Neutrophil (primary cell): Measurements from ENCODE around the gene YWHAH.

Source experiments
- H3K27ac ChIP-seq: fragments of 200-600 bp; sonication (generic); 2 replicates; pipeline ENCODE4 v1.5.1; 2016; ENCODE audit warnings: mild to moderate bottlenecking, moderate library complexity
- H3K27me3 ChIP-seq: fragments of 200-600 bp; sonication (generic); 2 replicates; pipeline ENCODE4 v1.6.0; 2016; ENCODE audit warnings: mild to moderate bottlenecking
- H3K36me3 ChIP-seq: fragments of 200-600 bp; sonication (generic); 2 replicates; pipeline ENCODE4 v1.5.1; 2017
- H3K4me1 ChIP-seq, 2 experiments: fragments of 200-600 bp in 1 of 2; sonication (generic) in 1 of 2; 1 replicate in 1 of 2; 2 replicates in 1 of 2; pipeline versions ENCODE4 v1.5.1 to v1.6.1; 2013 to 2016; ENCODE audit warnings: low read depth in 1 of 2, low read length in 1 of 2, mild to moderate bottlenecking in 1 of 2, moderate library complexity in 1 of 2; ENCODE audit not compliant: control insufficient read depth in 1 of 2, insufficient read depth in 1 of 2
- H3K4me3 ChIP-seq, 2 experiments: fragments of 200-600 bp in 1 of 2; sonication (generic) in 1 of 2; 1 replicate in 1 of 2; 2 replicates in 1 of 2; pipeline ENCODE4 v1.5.1; 2013 to 2016; ENCODE audit warnings: low read depth in 1 of 2, low read length in 1 of 2, mild to moderate bottlenecking in 1 of 2, moderate library complexity in 1 of 2
- H3K9me3 ChIP-seq: fragments of 200-600 bp; sonication (generic); 2 replicates; pipeline ENCODE4 v1.5.1; 2016
- CTCF ChIP-seq: fragments of 200-600 bp; sonication (generic); IDR thresholded peaks from 2 replicates; pipeline ENCODE4 v1.5.1; 2016; ENCODE audit warnings: antibody characterized with exemption

YWHAH gene

DNA sequence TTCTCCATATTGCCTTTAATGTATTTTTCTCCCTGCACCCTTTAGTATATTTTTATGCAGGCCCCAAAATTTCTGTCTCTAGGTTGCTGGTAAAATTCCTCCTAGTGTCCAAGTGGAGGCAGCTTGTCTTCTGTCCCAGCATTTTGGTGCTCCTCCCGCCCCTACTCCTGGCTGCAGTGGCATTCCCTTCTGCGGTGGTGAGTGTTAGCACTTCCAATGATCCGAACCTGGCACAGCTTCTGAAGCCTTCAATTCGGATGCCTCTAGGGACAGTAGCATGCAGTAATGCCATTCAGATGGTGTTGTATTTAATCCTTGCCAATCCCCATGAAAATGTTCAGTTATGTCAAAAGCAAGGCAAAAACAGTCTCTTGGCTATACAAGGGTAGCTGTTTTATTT is 5.9 kb downstream of the YWHAH start:
- Histone ChIP-seq H3K36me3 (peaks cover 17% of the 10 kb centered on the region), H3K4me3 (no peak overlapping the region), H3K4me1 (peaks cover 73 to 81% of the 10 kb centered on the region in 2 experiments), H3K27ac (peak overlapping the region; percentile 68), H3K27me3 (no peaks in the 10 kb centered on the region), H3K9me3 (no peaks in the 10 kb centered on the region)
- no peak for TF ChIP-seq CTCF

GRCh38 chr22:31951194-31952093 is 7.1 kb downstream of the YWHAH start:
- H3K27me3 ChIP-seq: no peaks in the 10 kb centered on the region
- peaks cover 61 to 69% of the 10 kb centered on the region in 2 experiments for H3K4me1 ChIP-seq
- H3K9me3 ChIP-seq: no peaks in the 10 kb centered on the region
- peaks cover 24% of the 10 kb centered on the region for H3K36me3 ChIP-seq
- H3K4me3 ChIP-seq: no peak overlapping the region
- H3K27ac ChIP-seq: peak overlapping the region; percentile 68
- no peak for TF ChIP-seq CTCF

GRCh38 chr22:31952094-31952401 is 7.7 kb downstream of the YWHAH start:
- no peaks in the 10 kb centered on the region for H3K27me3 ChIP-seq
- H3K9me3 ChIP-seq: no peaks in the 10 kb centered on the region
- H3K4me1 ChIP-seq: peaks cover 55 to 63% of the 10 kb centered on the region in 2 experiments
- TF ChIP-seq CTCF: no peak
- no peak overlapping the region for H3K4me3 ChIP-seq
- peaks cover 30% of the 10 kb centered on the region for H3K36me3 ChIP-seq
- H3K27ac ChIP-seq: peak overlapping the region; percentile 68

- TF ChIP-seq CTCF: no peak
- H3K4me1 ChIP-seq: peaks cover 51 to 58% of the 10 kb centered on the region in 2 experiments
- H3K27ac ChIP-seq: peak overlapping the region; percentile 68
- H3K36me3 ChIP-seq: peaks cover 34% of the 10 kb centered on the region
- H3K27me3 ChIP-seq: no peaks in the 10 kb centered on the region
- no peak overlapping the region for H3K4me3 ChIP-seq
- H3K9me3 ChIP-seq: no peaks in the 10 kb centered on the region
Observed at GRCh38 chr22:31952472-31952871, 8.1 kb downstream of the YWHAH start.

DNA sequence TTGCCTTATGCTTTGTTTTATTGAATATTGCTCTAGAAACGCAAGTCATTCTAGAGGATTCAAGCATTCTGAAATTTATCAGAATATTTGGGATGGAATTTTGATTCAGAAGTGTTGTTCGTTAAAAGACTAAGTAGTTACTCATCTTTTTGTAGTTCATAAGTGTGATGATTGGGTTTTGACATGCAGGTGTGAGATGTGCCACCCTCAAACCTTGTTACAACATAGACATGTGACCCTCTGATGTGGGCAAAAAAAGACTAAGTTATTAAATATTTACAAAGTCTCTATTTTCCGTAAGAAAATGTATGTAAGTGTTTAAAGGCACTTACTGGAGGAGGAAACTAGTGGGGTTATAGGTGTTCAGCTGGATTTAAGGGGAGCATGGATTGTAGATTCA is 8.9 kb downstream of the YWHAH start:
- TF ChIP-seq CTCF: no peak
- Histone ChIP-seq H3K36me3 (peaks cover 42% of the 10 kb centered on the region), H3K4me1 (peaks cover 44 to 51% of the 10 kb centered on the region in 2 experiments), H3K27me3 (no peaks in the 10 kb centered on the region), H3K4me3 (no peak overlapping the region), H3K9me3 (no peaks in the 10 kb centered on the region), H3K27ac (peak overlapping the region; percentile 68)
